ENCODE data around the gene SCN2B. TPM values are rescaled to one million over a fixed set of nuclear protein-coding genes. Genes with fewer than 3 reads are reported as not detected.

SCN2B gene
- total RNA-seq, 1 donor from 2014 or later: 0.39 TPM

- no peak overlapping the region for H3K4me3 Mint-ChIP-seq (ENCODE audit: unreplicated experiment)
- no peaks in the 10 kb centered on the region for H3K9me3 Mint-ChIP-seq (ENCODE audit: unreplicated experiment)
- no peaks in the 10 kb centered on the region for H3K4me1 Mint-ChIP-seq (ENCODE audit: low read depth, unreplicated experiment)
- H3K27ac Mint-ChIP-seq (ENCODE audit: unreplicated experiment): no peak overlapping the region
- TF ChIP-seq CTCF (IDR thresholded peaks at IDR 0.05; ENCODE audit: partially characterized antibody, unreplicated experiment): no peak
- no peak for DNase-seq
- H3K27me3 Mint-ChIP-seq (ENCODE audit: unreplicated experiment): no peaks in the 10 kb centered on the region
- no peaks in the 10 kb centered on the region for H3K36me3 Mint-ChIP-seq (ENCODE audit: unreplicated experiment)
Measured at GRCh38 chr11:118209033-118209432, 32.6 kb upstream of the SCN2B start.

GRCh38 chr11:118207079-118207478, 30.6 kb upstream of the SCN2B start:
- DNase-seq: no peak
- H3K36me3 Mint-ChIP-seq (ENCODE audit: unreplicated experiment): no peaks in the 10 kb centered on the region
- H3K4me3 Mint-ChIP-seq (ENCODE audit: unreplicated experiment): no peak overlapping the region
- H3K27me3 Mint-ChIP-seq (ENCODE audit: unreplicated experiment): no peaks in the 10 kb centered on the region
- H3K9me3 Mint-ChIP-seq (ENCODE audit: unreplicated experiment): no peaks in the 10 kb centered on the region
- H3K27ac Mint-ChIP-seq (ENCODE audit: unreplicated experiment): no peak overlapping the region
- TF ChIP-seq CTCF (IDR thresholded peaks at IDR 0.05; ENCODE audit: partially characterized antibody, unreplicated experiment): no peak
- H3K4me1 Mint-ChIP-seq (ENCODE audit: low read depth, unreplicated experiment): no peaks in the 10 kb centered on the region

- Mint-ChIP-seq H3K36me3 (ENCODE audit: unreplicated experiment) (no peaks in the 10 kb centered on the region), H3K4me1 (ENCODE audit: low read depth, unreplicated experiment) (no peaks in the 10 kb centered on the region), H3K27ac (ENCODE audit: unreplicated experiment) (no peak overlapping the region)
Measured at GRCh38 chr11:118206391-118207031, 30.1 kb upstream of the SCN2B start.

GRCh38 chr11:118205606-118206378, 29.4 kb upstream of the SCN2B start:
- DNase-seq: no peak
- Mint-ChIP-seq H3K9me3 (ENCODE audit: unreplicated experiment) (no peaks in the 10 kb centered on the region), H3K27me3 (ENCODE audit: unreplicated experiment) (no peaks in the 10 kb centered on the region), H3K4me3 (ENCODE audit: unreplicated experiment) (no peak overlapping the region), H3K4me1 (ENCODE audit: low read depth, unreplicated experiment) (no peaks in the 10 kb centered on the region), H3K36me3 (ENCODE audit: unreplicated experiment) (no peaks in the 10 kb centered on the region), H3K27ac (ENCODE audit: unreplicated experiment) (no peak overlapping the region)
- no peak for TF ChIP-seq CTCF (IDR thresholded peaks at IDR 0.05; ENCODE audit: partially characterized antibody, unreplicated experiment)

More at GRCh38 chr11:118206391-118207031, 30.1 kb upstream of the SCN2B start:
- no peak for TF ChIP-seq CTCF (IDR thresholded peaks at IDR 0.05; ENCODE audit: partially characterized antibody, unreplicated experiment)
- Mint-ChIP-seq H3K27me3 (ENCODE audit: unreplicated experiment) (no peaks in the 10 kb centered on the region), H3K9me3 (ENCODE audit: unreplicated experiment) (no peaks in the 10 kb centered on the region), H3K4me3 (ENCODE audit: unreplicated experiment) (no peak overlapping the region)
- no peak for DNase-seq

All from glutamatergic neuron (in vitro differentiated cells).